Sigmoid colon (tissue), 4 donors: ENCODE measurements around the gene PRIMA1.

Experiments used
- CTCF ChIP-seq, 4 experiments: fragments of 450-650 bp in 3 of 4; fragments of 200-600 bp in 1 of 4; IDR thresholded peaks; one replicate each; pipeline ENCODE4 v1.5.1; 2016 to 2019; ENCODE audit warnings: antibody characterized with exemption in 4 of 4, mild to moderate bottlenecking in 3 of 4, moderate library complexity in 2 of 4
- EP300 ChIP-seq, 4 donors: sonication (generic); formaldehyde crosslinking; IDR thresholded peaks; one replicate each; pipeline ENCODE4 v1.6.1; 2017; ENCODE audit warnings: antibody characterized with exemption in 4 of 4
- POLR2A ChIP-seq, 2 donors: fragments of 450-650 bp; IDR thresholded peaks; one replicate each; pipeline ENCODE4 v1.6.1; 2016; ENCODE audit warnings: antibody characterized with exemption in 2 of 2, mild to moderate bottlenecking in 2 of 2, moderate library complexity in 2 of 2

GRCh38 chr14:93757206-93757605, 31.1 kb downstream of the PRIMA1 start:
- TF ChIP-seq POLR2A (IDR thresholded peaks at IDR 0.05) (no peak), CTCF (IDR thresholded peaks at IDR 0.05) (no peak), EP300 (IDR thresholded peaks at IDR 0.05) (no peak)
